BJ (cell line): ENCODE measurements around the gene ATP6V1G2. TPM values are rescaled to one million over a fixed set of nuclear protein-coding genes. Genes with fewer than 3 reads are reported as not detected.

Source experiments
- CTCF ChIA-PET: fragments of 350-600 bp; formaldehyde crosslinking; extraction: SDS; loops from one replicate; lab custom pipeline; 2021; ENCODE audit warnings: antibody characterized with exemption, inconsistent platforms; lab: Yijun Ruan, JAX
- POLR2A ChIA-PET: fragments of 300-600 bp; sonication (Branson Sonifier 250); formaldehyde crosslinking; extraction: SDS; loops from one replicate; lab custom pipeline; 2021; ENCODE audit warnings: antibody characterized with exemption; lab: Charles Lee
- DNase-seq: peaks from one replicate; pipeline ENCODE4 v3.0.0-alpha.2; 2011; ENCODE audit warnings: low read depth
- H3K27me3 ChIP-seq: 2 replicates; pipeline ENCODE4 v1.6.0; 2011; ENCODE audit warnings: low read length; ENCODE audit not compliant: control insufficient read depth, insufficient read depth
- H3K36me3 ChIP-seq: 2 replicates; pipeline ENCODE4 v1.5.1; 2011; ENCODE audit warnings: low read length; ENCODE audit not compliant: control insufficient read depth, insufficient read depth
- H3K4me3 ChIP-seq: 2 replicates; pipeline ENCODE4 v1.5.1; 2011; ENCODE audit warnings: low read depth, mild to moderate bottlenecking, control low read depth, low read length
- CTCF ChIP-seq: IDR thresholded peaks from 2 replicates; pipeline ENCODE4 v1.5.1; 2011; ENCODE audit warnings: low read depth, mild to moderate bottlenecking, control low read depth, inconsistent platforms, low read length, moderate library complexity; ENCODE audit not compliant: insufficient read depth
- polyA plus RNA-seq: library from polyadenylated mRNA; depleted of rRNA; stranded (reverse); fragments of >200 nt; gene quantifications from 2 replicates; pipeline ENCODE4 v1.2.3, GENCODE V29; 2011

The ATP6V1G2 gene
- polyA plus RNA-seq, 1 experiment, result 2.7 TPM

GRCh38 chr6:31529329-31530150, 16.9 kb downstream of the ATP6V1G2 start:
- DNase-seq, result no peak

GRCh38 chr6:31528821-31529328, 17.5 kb downstream of the ATP6V1G2 start, which contains the start of gene MCCD1:
Gene MCCD1, plus strand, starts transcription at chr6:31528962. Its CDS starts 53 bp downstream, at chr6:31529015.
- POLR2A ChIA-PET, result interaction anchor here (0.7 kb wide), 1 partner anchor 774 kb away, joined by 7 read pairs; no protein-coding TSS in a partner anchor
- CTCF ChIA-PET, result interaction anchor here (1.0 to 3.0 kb wide), 4 partner anchors 10 to 34 kb away, joined by 3 to 12 read pairs (median 4); partner anchors contain the start of gene ATP6V1G2
- Histone ChIP-seq H3K27me3 (no peaks in the 10 kb centered on the region), H3K4me3 (no peak within 1 kb of the TSS), H3K36me3 (peaks cover 19% of the 10 kb centered on the region)
- no peak for DNase-seq
- TF ChIP-seq CTCF, result no peak

More at GRCh38 chr6:31529329-31530150, 16.9 kb downstream of the ATP6V1G2 start:
- Histone ChIP-seq H3K4me3 (no peak overlapping the region), H3K36me3 (peaks cover 25% of the 10 kb centered on the region), H3K27me3 (no peaks in the 10 kb centered on the region)
- TF ChIP-seq CTCF, result no peak
- CTCF ChIA-PET, result interaction anchor here (0.6 to 3.0 kb wide), 4 partner anchors 10 to 851 kb away, joined by 3 to 12 read pairs (median 4); no protein-coding TSS in a partner anchor
- POLR2A ChIA-PET, result no interaction called here

- TF ChIP-seq CTCF, result no peak
- Histone ChIP-seq H3K4me3 (no peak overlapping the region), H3K27me3 (no peaks in the 10 kb centered on the region)
Measured at GRCh38 chr6:31528307-31528777, 18.1 kb downstream of the ATP6V1G2 start.

GRCh38 chr6:31525932-31526591, 20.3 kb downstream of the ATP6V1G2 start:
- ChIA-PET CTCF (interaction anchor here (1.0 to 1.1 kb wide), 2 partner anchors 9 to 21 kb away, joined by 3 read pairs; partner anchors contain the start of gene NFKBIL1), POLR2A (no interaction called here)
- no peak for TF ChIP-seq CTCF
- peaks cover 8% of the 10 kb centered on the region for H3K36me3 ChIP-seq
- no peak overlapping the region for H3K4me3 ChIP-seq
- H3K27me3 ChIP-seq, result no peaks in the 10 kb centered on the region
- DNase-seq, result peak; percentile 41

More at GRCh38 chr6:31528307-31528777, 18.1 kb downstream of the ATP6V1G2 start:
- POLR2A ChIA-PET, result interaction anchor here (0.7 kb wide), 1 partner anchor 773 kb away, joined by 7 read pairs; no protein-coding TSS in a partner anchor
- H3K36me3 ChIP-seq, result peaks cover 14% of the 10 kb centered on the region
- no peak for DNase-seq
- CTCF ChIA-PET, result interaction anchor here (1.2 to 3.0 kb wide), 3 partner anchors 11 to 33 kb away, joined by 3 to 12 read pairs (median 4); partner anchors contain the start of gene ATP6V1G2
